ENCODE results near the gene SH3PXD2A.

The SH3PXD2A gene

DNA sequence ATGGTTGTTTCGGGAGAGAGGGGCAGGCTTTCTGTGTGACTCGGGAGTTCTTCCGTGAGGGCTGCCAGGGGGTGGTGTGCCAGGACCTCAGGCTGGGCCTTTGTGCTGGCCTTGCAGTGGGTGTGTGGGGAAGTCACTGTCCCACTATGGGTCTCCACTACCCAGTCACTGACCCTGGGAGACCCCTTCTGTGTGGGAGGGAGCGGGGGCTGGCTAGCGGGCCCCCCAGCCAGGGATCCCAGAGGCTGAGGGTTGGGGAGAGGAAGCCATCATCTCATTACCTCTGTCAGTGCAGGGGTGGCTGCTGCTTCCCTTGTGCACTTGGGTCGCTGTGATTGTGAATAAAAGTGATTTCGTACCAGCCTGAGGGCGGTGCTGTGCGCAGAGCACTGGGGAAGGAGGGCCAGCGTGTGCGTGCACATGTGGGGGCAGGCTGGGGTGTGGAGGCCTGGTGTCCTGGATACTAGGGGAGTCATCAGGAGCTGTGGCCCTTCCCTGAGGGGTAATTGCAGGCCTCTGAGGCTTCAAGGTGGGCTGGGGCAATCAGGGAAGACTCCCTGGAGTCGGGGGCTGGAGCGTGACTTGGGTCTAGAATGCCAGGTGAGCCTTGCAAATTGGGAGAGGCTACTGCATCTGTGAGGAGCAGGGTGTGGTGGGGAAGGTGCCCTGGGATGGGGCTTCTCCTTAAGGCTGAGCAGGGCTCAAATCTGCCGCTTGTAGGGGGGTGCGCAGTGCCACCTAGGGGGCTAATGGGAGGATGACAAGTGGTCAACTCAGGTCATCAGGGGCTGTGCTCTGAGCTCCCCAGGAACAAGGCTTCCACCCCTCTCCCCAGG lies 263.0 kb downstream of the SH3PXD2A start:
- Histone ChIP-seq H3K4me1 (ENCODE audit: low read depth, poor library complexity, severe bottlenecking) (no peaks in the 10 kb centered on the region), H3K36me3 (ENCODE audit: insufficient read depth) (no peaks in the 10 kb centered on the region), H3K4me3 (IDR thresholded peaks at IDR 0.05; ENCODE audit: insufficient read depth, low read depth, low read length) (no peak overlapping the region), H3K4me2 (no peak overlapping the region), H3K9ac (no peak overlapping the region), H4K20me1 (ENCODE audit: insufficient read depth) (no peaks in the 10 kb centered on the region), H2AFZ (ENCODE audit: low read depth) (no peak overlapping the region), H3K27me3 (ENCODE audit: insufficient read depth, low read depth) (no peaks in the 10 kb centered on the region), H3K79me2 (ENCODE audit: insufficient read depth, low read depth) (no peaks in the 10 kb centered on the region), H3K27ac (no peak overlapping the region)
- TF ChIP-seq, protein P1, sequence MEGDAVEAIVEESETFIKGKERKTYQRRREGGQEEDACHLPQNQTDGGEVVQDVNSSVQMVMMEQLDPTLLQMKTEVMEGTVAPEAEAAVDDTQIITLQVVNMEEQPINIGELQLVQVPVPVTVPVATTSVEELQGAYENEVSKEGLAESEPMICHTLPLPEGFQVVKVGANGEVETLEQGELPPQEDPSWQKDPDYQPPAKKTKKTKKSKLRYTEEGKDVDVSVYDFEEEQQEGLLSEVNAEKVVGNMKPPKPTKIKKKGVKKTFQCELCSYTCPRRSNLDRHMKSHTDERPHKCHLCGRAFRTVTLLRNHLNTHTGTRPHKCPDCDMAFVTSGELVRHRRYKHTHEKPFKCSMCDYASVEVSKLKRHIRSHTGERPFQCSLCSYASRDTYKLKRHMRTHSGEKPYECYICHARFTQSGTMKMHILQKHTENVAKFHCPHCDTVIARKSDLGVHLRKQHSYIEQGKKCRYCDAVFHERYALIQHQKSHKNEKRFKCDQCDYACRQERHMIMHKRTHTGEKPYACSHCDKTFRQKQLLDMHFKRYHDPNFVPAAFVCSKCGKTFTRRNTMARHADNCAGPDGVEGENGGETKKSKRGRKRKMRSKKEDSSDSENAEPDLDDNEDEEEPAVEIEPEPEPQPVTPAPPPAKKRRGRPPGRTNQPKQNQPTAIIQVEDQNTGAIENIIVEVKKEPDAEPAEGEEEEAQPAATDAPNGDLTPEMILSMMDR (conservative IDR thresholded peaks at IDR 0.05; ENCODE audit: low read depth, low read length), result peak; percentile 82

DNA sequence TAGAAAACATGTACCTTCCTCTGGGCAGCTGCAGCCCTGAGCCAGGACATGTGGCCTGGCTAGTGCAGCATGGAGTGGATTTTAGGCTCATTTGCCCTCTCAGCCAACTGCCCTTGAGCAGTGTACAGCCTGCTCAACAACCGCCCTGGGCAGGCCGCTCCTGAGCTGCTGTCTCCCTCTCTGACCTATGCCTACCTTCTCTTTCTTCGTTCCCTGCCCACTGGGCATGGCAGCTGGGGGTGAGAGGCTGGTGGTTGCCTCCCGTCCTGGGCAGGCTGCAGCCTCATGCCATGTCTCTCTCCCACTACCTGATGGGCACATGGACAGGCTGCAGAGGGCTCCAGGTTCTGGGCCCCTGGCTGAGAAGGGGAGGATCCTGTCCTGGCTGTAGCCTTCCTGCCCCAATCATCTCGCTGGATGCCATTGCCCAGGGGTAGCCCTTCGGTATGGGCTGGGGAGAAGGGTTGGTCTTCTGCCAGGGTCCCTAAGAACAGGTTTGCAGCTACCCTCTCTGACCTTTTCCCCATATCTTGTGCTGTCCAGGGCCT lies 264.6 kb downstream of the SH3PXD2A start:
- Histone ChIP-seq H4K20me1 (ENCODE audit: insufficient read depth) (no peaks in the 10 kb centered on the region), H3K4me3 (IDR thresholded peaks at IDR 0.05; ENCODE audit: insufficient read depth, low read depth, low read length) (no peak overlapping the region), H3K4me2 (no peak overlapping the region), H3K9ac (no peak overlapping the region), H3K79me2 (ENCODE audit: insufficient read depth, low read depth) (no peaks in the 10 kb centered on the region), H3K27me3 (ENCODE audit: insufficient read depth, low read depth) (no peaks in the 10 kb centered on the region), H3K4me1 (ENCODE audit: low read depth, poor library complexity, severe bottlenecking) (no peaks in the 10 kb centered on the region), H3K27ac (no peak overlapping the region), H3K36me3 (ENCODE audit: insufficient read depth) (no peaks in the 10 kb centered on the region), H2AFZ (ENCODE audit: low read depth) (no peak overlapping the region)
- TF ChIP-seq, protein P1 (conservative IDR thresholded peaks at IDR 0.05; ENCODE audit: low read depth, low read length), result no peak

DNA sequence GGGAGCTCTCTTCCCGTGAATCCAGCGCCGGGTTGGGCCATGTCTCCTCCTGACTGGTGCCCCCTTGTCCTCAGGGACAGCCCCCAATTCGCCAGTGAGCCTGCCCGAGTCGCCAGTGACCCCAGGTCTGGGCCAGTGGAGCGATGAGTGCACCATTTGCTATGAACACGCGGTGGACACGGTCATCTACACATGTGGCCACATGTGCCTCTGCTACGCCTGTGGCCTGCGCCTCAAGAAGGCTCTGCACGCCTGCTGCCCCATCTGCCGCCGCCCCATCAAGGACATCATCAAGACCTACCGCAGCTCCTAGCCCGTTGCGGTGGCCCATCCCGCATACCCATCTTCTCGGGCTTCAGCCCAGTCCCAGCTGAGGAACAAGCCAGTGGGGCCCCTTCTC lies 265.3 kb downstream of the SH3PXD2A start:
- Histone ChIP-seq H3K36me3 (ENCODE audit: insufficient read depth) (no peaks in the 10 kb centered on the region), H3K4me1 (ENCODE audit: low read depth, poor library complexity, severe bottlenecking) (no peaks in the 10 kb centered on the region), H3K27ac (no peak overlapping the region), H3K27me3 (ENCODE audit: insufficient read depth, low read depth) (no peaks in the 10 kb centered on the region), H4K20me1 (ENCODE audit: insufficient read depth) (no peaks in the 10 kb centered on the region), H3K9ac (no peak overlapping the region), H3K4me3 (IDR thresholded peaks at IDR 0.05; ENCODE audit: insufficient read depth, low read depth, low read length) (no peak overlapping the region), H3K79me2 (ENCODE audit: insufficient read depth, low read depth) (no peaks in the 10 kb centered on the region), H2AFZ (ENCODE audit: low read depth) (no peak overlapping the region), H3K4me2 (no peak overlapping the region)
- TF ChIP-seq, protein P1 (conservative IDR thresholded peaks at IDR 0.05; ENCODE audit: low read depth, low read length), result no peak

DNA sequence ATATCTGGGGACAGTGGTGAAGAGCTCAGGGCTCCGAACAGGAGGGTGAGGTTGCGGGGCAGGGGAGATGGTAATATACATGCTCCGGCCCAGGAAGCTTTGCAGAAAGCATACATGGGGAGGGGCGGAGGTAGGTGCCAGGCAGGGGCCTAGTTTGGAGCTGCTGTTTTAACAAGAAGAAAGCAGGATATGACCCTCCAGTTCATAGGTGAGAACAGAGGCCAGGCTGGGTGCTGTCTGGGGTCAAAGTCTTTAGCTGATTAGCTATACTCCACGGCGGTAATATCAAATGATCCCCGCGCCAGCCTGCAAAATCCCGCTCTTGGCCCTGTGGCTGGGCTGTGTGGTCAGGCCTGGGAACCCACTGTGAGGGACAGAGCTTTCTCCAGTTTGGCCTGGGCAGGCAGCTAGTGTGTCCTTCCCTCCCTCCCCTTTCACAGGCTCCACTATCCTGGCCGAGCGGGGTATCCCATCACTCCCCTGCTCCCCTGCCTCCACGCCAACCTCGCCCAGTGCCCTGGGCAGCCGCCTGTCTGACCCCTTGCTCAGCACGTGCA lies 266.2 kb downstream of the SH3PXD2A start:
- H4K20me1 ChIP-seq (ENCODE audit: insufficient read depth), result no peaks in the 10 kb centered on the region
- no peaks in the 10 kb centered on the region for H3K36me3 ChIP-seq (ENCODE audit: insufficient read depth)
- H3K79me2 ChIP-seq (ENCODE audit: insufficient read depth, low read depth), result no peaks in the 10 kb centered on the region
- TF ChIP-seq, protein P1 (conservative IDR thresholded peaks at IDR 0.05; ENCODE audit: low read depth, low read length), result no peak
- no peaks in the 10 kb centered on the region for H3K27me3 ChIP-seq (ENCODE audit: insufficient read depth, low read depth)
- no peak overlapping the region for H2AFZ ChIP-seq (ENCODE audit: low read depth)
- H3K9ac ChIP-seq, result no peak overlapping the region
- no peak overlapping the region for H3K27ac ChIP-seq
- H3K4me2 ChIP-seq, result no peak overlapping the region
- H3K4me1 ChIP-seq (ENCODE audit: low read depth, poor library complexity, severe bottlenecking), result no peaks in the 10 kb centered on the region
- H3K4me3 ChIP-seq (IDR thresholded peaks at IDR 0.05; ENCODE audit: insufficient read depth, low read depth, low read length), result no peak overlapping the region

All from KMS-11 (cell line).